HG03064 (cell line): ENCODE data around the gene DRAM2.
"Not testable (repeated sequence)": the region's sequence is repeated elsewhere in the genome, so short reads cannot be mapped to it uniquely, and the experiment has no call there.

Source experiments
- ATAC-seq: cut with Tn5 transposase; IDR thresholded peaks from one replicate; pipeline ENCODE4 v1.9.1; 2021; ENCODE audit warnings: low read depth; ENCODE audit not compliant: unreplicated experiment

The DRAM2 gene

GRCh38 chr1:111145542-111145941, 5.6 kb upstream of the DRAM2 start:
- no peak for ATAC-seq

- no peak for ATAC-seq
Measured at GRCh38 chr1:111142356-111142975, 2.6 kb upstream of the DRAM2 start.

- ATAC-seq, result no peak
Measured at GRCh38 chr1:111141245-111142220, 1.6 kb upstream of the DRAM2 start.

- no peak for ATAC-seq
Measured at GRCh38 chr1:111140680-111140967, 731 bp upstream of the DRAM2 start.

GRCh38 chr1:111139324-111139955, 453 bp downstream of the DRAM2 start:
- ATAC-seq, result no peak

- no peak for ATAC-seq
Measured at GRCh38 chr1:111133866-111134265, 6.0 kb downstream of the DRAM2 start.

GRCh38 chr1:111131693-111132092, 8.2 kb downstream of the DRAM2 start:
- no peak for ATAC-seq

GRCh38 chr1:111129376-111129775, 10.5 kb downstream of the DRAM2 start:
- ATAC-seq, result no peak

GRCh38 chr1:111127923-111128643, 11.8 kb downstream of the DRAM2 start:
- ATAC-seq, result peak; percentile 89

GRCh38 chr1:111126354-111126753, 13.5 kb downstream of the DRAM2 start:
- no peak for ATAC-seq

- no peak for ATAC-seq
Measured at GRCh38 chr1:111116496-111116895, 23.4 kb downstream of the DRAM2 start.

GRCh38 chr1:111110197-111110899, 29.5 kb downstream of the DRAM2 start:
- no peak for ATAC-seq

GRCh38 chr1:111104981-111105380, 34.9 kb downstream of the DRAM2 start:
- ATAC-seq, result no peak

GRCh38 chr1:111101854-111102642, 37.8 kb downstream of the DRAM2 start:
- no peak for ATAC-seq

- ATAC-seq, result no peak
Measured at GRCh38 chr1:111099289-111099688, 40.6 kb downstream of the DRAM2 start.

- no peak for ATAC-seq
Measured at GRCh38 chr1:111097356-111098099, 42.4 kb downstream of the DRAM2 start.

GRCh38 chr1:111095421-111095820, 44.5 kb downstream of the DRAM2 start:
- not testable (repeated sequence) for ATAC-seq

- ATAC-seq, result no peak
Measured at GRCh38 chr1:111089638-111090037, 50.3 kb downstream of the DRAM2 start.

- ATAC-seq, result no peak
Measured at GRCh38 chr1:111085676-111086075, 54.2 kb downstream of the DRAM2 start.
